OCI-LY7 (cell line): ENCODE data around the gene FAU. TPM values are rescaled to one million over a fixed set of nuclear protein-coding genes. Genes with fewer than 3 reads are reported as not detected.
A peak's percentile ranks its signal among the peaks of the same experiment; 100 is the strongest.

Experiments used
- Bru-seq: library from RNA; stranded (reverse); fragments of 400-500 nt; gene quantifications from one replicate; lab custom pipeline; 2021; lab: Mats Ljungman, UMichigan
- BruChase-seq, 2 experiments: library from RNA; stranded (reverse); fragments of 400-500 nt; gene quantifications; one replicate each; lab custom pipeline; 2021; lab: Mats Ljungman, UMichigan
- BruUV-seq: library from RNA; stranded (reverse); fragments of 400-500 nt; replicated peaks from 2 replicates; lab custom pipeline; 2021; lab: Mats Ljungman, UMichigan
- CTCF ChIA-PET: fragments of 300-600 bp; sonication (Branson Sonifier 250); formaldehyde crosslinking; loops from one replicate; lab custom pipeline; 2022; ENCODE audit warnings: antibody characterized with exemption; ENCODE audit not compliant: unreplicated experiment; lab: Charles Lee
- POLR2A ChIA-PET: fragments of 300-600 bp; sonication (Branson Sonifier 250); formaldehyde crosslinking; loops from one replicate; lab custom pipeline; 2022; ENCODE audit warnings: antibody characterized with exemption; lab: Charles Lee
- DNase-seq: peaks from one replicate; pipeline ENCODE4 v3.0.0-alpha.2; 2015; ENCODE audit warnings: low spot score
- H2AFZ ChIP-seq: fragments of 200-600 bp; sonication (generic), shearing (Covaris generic); 2 replicates; pipeline ENCODE4 v1.6.1; 2014; ENCODE audit warnings: mild to moderate bottlenecking, antibody characterized with exemption, low read length, moderate library complexity
- H3K27ac ChIP-seq: fragments of 200-600 bp; sonication (generic); 2 replicates; pipeline ENCODE4 v1.5.1; 2014; ENCODE audit warnings: mixed run types, low read depth, mild to moderate bottlenecking, moderate library complexity, low read length, inconsistent platforms; ENCODE audit not compliant: poor library complexity, severe bottlenecking
- H3K36me3 ChIP-seq: fragments of 200-600 bp; sonication (generic); 2 replicates; pipeline ENCODE4 v1.6.1; 2014; ENCODE audit warnings: mild to moderate bottlenecking, antibody characterized with exemption, low read length, moderate library complexity, mixed read lengths; ENCODE audit not compliant: insufficient read depth
- H3K4me1 ChIP-seq: fragments of 200-600 bp; sonication (generic); 2 replicates; pipeline ENCODE4 v1.5.1; 2014; ENCODE audit warnings: mild to moderate bottlenecking, low read length; ENCODE audit not compliant: insufficient read depth, poor library complexity, severe bottlenecking
- H3K4me2 ChIP-seq: fragments of 200-600 bp; sonication (generic); 2 replicates; pipeline ENCODE4 v1.6.1; 2014; ENCODE audit warnings: mild to moderate bottlenecking, low read length
- H3K4me3 ChIP-seq: fragments of 200-600 bp; sonication (generic); 2 replicates; pipeline ENCODE4 v1.5.1; 2014; ENCODE audit warnings: mild to moderate bottlenecking, low read depth, low read length; ENCODE audit not compliant: poor library complexity, severe bottlenecking
- H3K79me2 ChIP-seq: fragments of 200-600 bp; sonication (generic); 2 replicates; pipeline ENCODE4 v1.6.1; 2016; ENCODE audit warnings: low read depth, mild to moderate bottlenecking, low read length, moderate library complexity, mixed read lengths; ENCODE audit not compliant: insufficient read depth
- H3K9me2 ChIP-seq: fragments of 200-600 bp; sonication (generic); 2 replicates; pipeline ENCODE4 v1.6.1; 2016; ENCODE audit warnings: mild to moderate bottlenecking, low read length, mixed read lengths; ENCODE audit not compliant: insufficient read depth
- H3K9me3 ChIP-seq: fragments of 200-600 bp; sonication (generic); 2 replicates; pipeline ENCODE4 v1.6.1; 2014; ENCODE audit warnings: mild to moderate bottlenecking, mixed run types, low read length, mixed read lengths
- H4K20me1 ChIP-seq: fragments of 200-600 bp; sonication (generic); 2 replicates; pipeline ENCODE4 v1.6.1; 2014; ENCODE audit warnings: mild to moderate bottlenecking, antibody characterized with exemption, low read length, moderate library complexity, mixed read lengths; ENCODE audit not compliant: insufficient read depth
- CTCF ChIP-seq: fragments of 200-600 bp; sonication (generic); conservative IDR thresholded peaks from 2 replicates; pipeline ENCODE4 v1.5.1; 2014; ENCODE audit warnings: mild to moderate bottlenecking, antibody characterized with exemption, low read length, moderate library complexity, mixed read lengths
- EZH2phosphoT487 ChIP-seq: fragments of 200-600 bp; sonication (generic); IDR thresholded peaks from 2 replicates; pipeline ENCODE4 v1.6.1; 2018; ENCODE audit warnings: low read depth, borderline replicate concordance, mild to moderate bottlenecking, mixed run types, antibody characterized with exemption, low read length, moderate library complexity, mixed read lengths
- intact Hi-C: fragments of 100-400 bp; cut with micrococcal nuclease; formaldehyde crosslinking; loops from one replicate; pipeline ENCODE4 v1.10.0; 2022; ENCODE audit not compliant: unreplicated experiment
- long read RNA-seq: library from polyadenylated mRNA; stranded (forward); transcript quantifications from one replicate; pipeline ENCODE4 v2.0.0, GENCODE V29; 2022
- total RNA-seq, 2 experiments: library from RNA; depleted of rRNA in 1 of 2; stranded (reverse); fragments of >200 nt in 1 of 2; shearing (Covaris generic) in 1 of 2; gene quantifications; 2 replicates each; pipeline ENCODE4 v1.2.3, GENCODE V29; 2014 to 2022

The FAU gene
- 1,573 and 1,628 TPM in 2 replicates for total RNA-seq (2014; rRNA removed; shearing (Covaris generic))
- 1,401 and 1,406 TPM in 2 replicates for total RNA-seq (2022)
- percentile 99 among the genes with signal in this experiment for Bru-seq, nascent RNA
- percentile 100 among the genes with signal in this experiment for BruChase-seq, experiment 1, labeled RNA remaining after a 6-hour chase
- BruChase-seq, experiment 2, labeled RNA remaining after a 2-hour chase: percentile 99 among the genes with signal in this experiment
- long read RNA-seq, transcript FAU-207 (5 exons, 847 nt): major isoform, 497 of 524 reads
- long read RNA-seq, transcript FAU-208 (1 exons, 1,484 nt): minor isoform, 10 of 524 reads
- long read RNA-seq, transcript FAU-209 (4 exons, 697 nt): minor isoform, 10 of 524 reads
- long read RNA-seq, partial matches to known transcripts: 3 of 524 reads
- long read RNA-seq, other reads (novel, unspliced or antisense): 0 of 524 reads

DNA sequence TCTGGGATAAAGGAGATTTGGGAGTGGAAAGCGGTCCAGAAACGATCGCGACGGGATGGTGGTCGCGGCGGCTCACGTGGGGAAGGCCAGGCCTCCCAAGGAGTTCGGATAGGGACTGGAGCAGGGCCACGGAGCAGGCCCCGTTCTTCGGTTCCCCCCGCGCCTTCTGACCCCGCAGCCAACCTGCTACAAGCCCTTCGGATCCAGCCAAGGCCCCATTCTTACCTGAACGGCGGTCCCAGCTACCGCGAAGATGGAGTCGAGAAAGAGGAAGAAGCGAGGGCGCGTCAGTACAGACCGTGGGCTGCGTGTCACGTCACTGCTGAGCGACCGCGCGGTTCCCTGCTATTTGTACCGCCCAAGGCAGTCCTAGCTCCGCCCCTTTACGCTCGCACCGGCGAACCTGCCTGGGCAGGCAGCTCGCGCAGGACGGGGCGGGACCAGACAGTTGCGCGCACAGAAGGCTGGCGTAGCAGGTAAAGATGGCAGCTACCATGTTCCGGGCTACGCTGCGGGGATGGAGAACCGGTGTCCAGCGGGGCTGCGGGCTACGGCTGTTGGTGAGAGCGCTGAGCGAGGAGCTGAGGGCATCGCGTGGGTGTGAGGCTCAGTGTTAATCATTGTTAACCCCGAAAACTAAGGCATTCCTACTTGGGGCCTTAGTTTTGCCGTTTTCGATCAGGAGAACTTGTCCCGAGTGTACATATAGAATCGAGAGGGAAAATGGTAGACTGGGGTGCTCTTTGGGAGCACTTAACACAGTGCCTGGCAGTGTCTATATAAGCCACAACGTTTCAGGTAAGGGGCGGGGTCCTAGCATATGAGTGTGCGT, at the start of gene FAU, which contains the start of gene MRPL49:
FAU (minus strand) TSS at position 270 of the 832 bp plus-strand sequence. CDS start 321 bp downstream, outside the sequence.
MRPL49 (plus strand) TSS at position 457 of the 832 bp plus-strand sequence; CDS start at position 483, 26 bp downstream.
- ChIA-PET POLR2A (interaction anchor here (0.5 to 4.0 kb wide), 10 partner anchors 11 to 726 kb away, joined by 3 to 47 read pairs (median 5); partner anchors contain the start of genes CAPN1 and SYVN1), CTCF (interaction anchor here (0.6 to 2.0 kb wide), 2 partner anchors 10 to 58 kb away, joined by 4 to 5 read pairs; partner anchors contain the start of gene TM7SF2)
- H4K20me1 ChIP-seq: peaks cover 17% of the 10 kb centered on the region; the same call in 1 of the 2 replicates
- peak within 1 kb of the TSS; percentile 87 for H3K4me2 ChIP-seq
- no peaks in the 10 kb centered on the region for H3K9me2 ChIP-seq
- H3K79me2 ChIP-seq: peaks cover 64% of the 10 kb centered on the region
- H3K4me1 ChIP-seq: peaks cover 53% of the 10 kb centered on the region
- H3K27ac ChIP-seq: peak within 1 kb of the TSS; percentile 78
- no peaks in the 10 kb centered on the region for H3K9me3 ChIP-seq
- peak within 1 kb of the TSS; percentile 11; the same call in 1 of the 2 replicates for H2AFZ ChIP-seq
- peak within 1 kb of the TSS; percentile 95 for H3K4me3 ChIP-seq
- TSS peak; percentile 85 for BruUV-seq
- intact Hi-C loops: loop anchor here (1.0 kb wide), 1 partner anchor 10 kb away; no protein-coding TSS in a partner anchor
- peak; percentile 99 for DNase-seq
- TF ChIP-seq EZH2phosphoT487: no peak
- TF ChIP-seq CTCF: no peak
- peaks cover 76% of the 10 kb centered on the region for H3K36me3 ChIP-seq

DNA sequence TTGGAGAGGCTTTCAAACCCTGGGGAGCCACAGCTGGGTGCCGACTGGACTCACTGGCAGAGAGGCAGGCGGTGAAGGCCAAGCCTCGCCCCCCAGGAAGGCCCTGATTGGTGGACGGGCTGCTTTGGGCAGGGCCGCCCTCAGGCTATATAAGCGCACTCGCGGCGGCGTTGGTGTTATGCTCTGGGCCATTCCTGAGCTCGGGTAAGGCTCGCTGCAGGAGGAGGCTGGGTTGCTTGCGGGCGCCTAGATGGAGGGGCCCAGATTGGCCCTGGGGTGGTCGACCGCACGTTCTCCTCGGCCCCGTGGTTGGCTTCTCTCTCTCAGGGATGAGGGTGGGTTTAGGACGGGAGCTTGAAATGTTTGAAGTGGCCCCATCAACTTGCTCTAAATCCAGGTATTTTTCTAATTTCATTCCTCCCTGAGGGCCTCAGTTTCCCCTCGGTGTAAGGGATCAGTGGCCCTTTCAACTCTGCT, 48.2 kb upstream of the FAU start, which contains the start of gene SPDYC:
SPDYC (plus strand) TSS at position 176 of the 477 bp plus-strand sequence. CDS start 1,125 bp downstream, outside the sequence.
- no peaks in the 10 kb centered on the region for H3K9me2 ChIP-seq
- H3K79me2 ChIP-seq: no peaks in the 10 kb centered on the region
- ChIA-PET CTCF (no interaction called here), POLR2A (interaction anchor here (0.8 to 2.2 kb wide), 3 partner anchors 26 to 36 kb away, joined by 3 to 16 read pairs (median 3); partner anchors contain the start of gene SYVN1)
- peaks cover 36% of the 10 kb centered on the region for H3K4me1 ChIP-seq
- H2AFZ ChIP-seq: peak within 1 kb of the TSS; percentile 99
- H3K27ac ChIP-seq: peak within 1 kb of the TSS; percentile 54
- no peaks in the 10 kb centered on the region for H3K9me3 ChIP-seq
- H4K20me1 ChIP-seq: no peaks in the 10 kb centered on the region
- TF ChIP-seq EZH2phosphoT487: no peak
- no peak for TF ChIP-seq CTCF
- peak within 1 kb of the TSS; percentile 38 for H3K4me2 ChIP-seq
- BruUV-seq: no TSS peak
- no peaks in the 10 kb centered on the region for H3K36me3 ChIP-seq
- intact Hi-C loops: no loop called here
- no peak within 1 kb of the TSS for H3K4me3 ChIP-seq
- DNase-seq: no peak
